GM13976 (cell line): ENCODE data around the gene TCF4.
"Not testable (repeated sequence)": the region's sequence is repeated elsewhere in the genome, so short reads cannot be mapped to it uniquely, and the experiment has no call there.

Experiments used
- DNase-seq: peaks from one replicate; pipeline ENCODE4 v3.0.0; 2012; ENCODE audit warnings: low spot score
- in situ Hi-C: fragments of 300-500 bp; cut with MboI; formaldehyde crosslinking; loops from one replicate; pipeline ENCODE4 v1.12.0; 2022; ENCODE audit warnings: low sequenced_read_pairs, mixed read lengths, inconsistent platforms; ENCODE audit not compliant: unreplicated experiment
- TF ChIP-seq, protein P1 (sequence below): IDR thresholded peaks from 2 replicates; pipeline ENCODE4 v1.5.1; 2012; ENCODE audit warnings: borderline replicate concordance, mild to moderate bottlenecking; ENCODE audit not compliant: insufficient read depth; ENCODE audit errors: extremely low read depth, missing control alignments, control extremely low read depth

Gene TCF4

DNA sequence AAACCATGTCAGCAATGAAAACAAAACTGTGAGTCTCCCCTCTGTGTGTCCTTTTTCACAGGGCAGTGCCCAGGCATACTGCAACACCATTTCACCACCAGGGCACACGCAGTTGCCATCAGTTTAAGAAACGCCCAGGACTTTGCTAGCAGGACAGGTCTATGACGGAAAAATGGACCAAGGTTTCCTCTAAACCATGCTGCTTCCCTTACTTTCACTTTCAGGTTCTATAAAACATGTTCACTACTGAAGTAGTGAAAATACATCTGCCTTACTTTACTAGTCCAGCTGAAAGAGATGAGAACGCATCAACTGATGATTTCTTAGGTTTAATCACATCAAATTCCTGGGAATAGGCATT, 110.5 kb downstream of the TCF4 start:
- peak; percentile 37 for DNase-seq
- in situ Hi-C loops, result no loop called here
- TF ChIP-seq, protein P1, sequence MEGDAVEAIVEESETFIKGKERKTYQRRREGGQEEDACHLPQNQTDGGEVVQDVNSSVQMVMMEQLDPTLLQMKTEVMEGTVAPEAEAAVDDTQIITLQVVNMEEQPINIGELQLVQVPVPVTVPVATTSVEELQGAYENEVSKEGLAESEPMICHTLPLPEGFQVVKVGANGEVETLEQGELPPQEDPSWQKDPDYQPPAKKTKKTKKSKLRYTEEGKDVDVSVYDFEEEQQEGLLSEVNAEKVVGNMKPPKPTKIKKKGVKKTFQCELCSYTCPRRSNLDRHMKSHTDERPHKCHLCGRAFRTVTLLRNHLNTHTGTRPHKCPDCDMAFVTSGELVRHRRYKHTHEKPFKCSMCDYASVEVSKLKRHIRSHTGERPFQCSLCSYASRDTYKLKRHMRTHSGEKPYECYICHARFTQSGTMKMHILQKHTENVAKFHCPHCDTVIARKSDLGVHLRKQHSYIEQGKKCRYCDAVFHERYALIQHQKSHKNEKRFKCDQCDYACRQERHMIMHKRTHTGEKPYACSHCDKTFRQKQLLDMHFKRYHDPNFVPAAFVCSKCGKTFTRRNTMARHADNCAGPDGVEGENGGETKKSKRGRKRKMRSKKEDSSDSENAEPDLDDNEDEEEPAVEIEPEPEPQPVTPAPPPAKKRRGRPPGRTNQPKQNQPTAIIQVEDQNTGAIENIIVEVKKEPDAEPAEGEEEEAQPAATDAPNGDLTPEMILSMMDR, result no peak

DNA sequence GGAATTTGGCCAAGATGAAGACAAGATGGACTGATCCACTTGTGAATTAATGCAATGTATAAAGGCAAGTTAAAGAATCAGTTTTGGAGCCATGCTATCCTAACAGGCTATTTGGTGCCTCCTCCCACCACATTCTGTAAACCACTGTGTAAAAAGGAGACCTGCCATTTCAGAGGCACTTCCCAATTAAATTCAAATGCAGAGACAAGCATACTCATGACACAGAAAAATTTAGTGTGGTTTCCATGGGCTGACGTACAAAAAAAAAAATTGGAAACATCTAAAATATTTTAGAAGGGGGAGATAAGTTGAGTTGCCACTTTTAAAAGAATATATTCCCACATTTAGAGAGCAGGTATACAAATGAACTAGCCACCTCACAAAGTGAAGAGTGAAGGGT, 112.1 kb downstream of the TCF4 start:
- DNase-seq, result no peak
- TF ChIP-seq, protein P1, result no peak
- in situ Hi-C loops, result no loop called here

DNA sequence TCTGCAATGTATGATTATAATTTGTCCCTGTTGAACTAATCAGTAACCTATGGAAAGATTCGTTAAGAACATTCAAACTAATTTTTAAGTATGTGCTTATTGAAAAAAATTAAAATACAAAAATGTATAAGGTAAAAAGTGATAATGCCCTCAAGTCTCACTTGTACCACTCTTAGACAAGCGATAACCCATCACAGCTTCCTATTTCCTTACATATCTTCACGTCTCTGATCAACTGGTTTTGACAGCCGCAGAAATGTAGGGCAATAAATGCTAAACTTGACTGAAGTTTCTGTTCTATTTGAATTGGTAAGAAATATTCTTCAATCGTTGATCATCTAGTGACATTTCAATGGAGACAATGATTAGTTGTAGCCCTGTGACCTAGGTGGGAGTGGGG, 112.5 kb downstream of the TCF4 start:
- in situ Hi-C loops, result no loop called here
- TF ChIP-seq, protein P1, result no peak
- no peak for DNase-seq

DNA sequence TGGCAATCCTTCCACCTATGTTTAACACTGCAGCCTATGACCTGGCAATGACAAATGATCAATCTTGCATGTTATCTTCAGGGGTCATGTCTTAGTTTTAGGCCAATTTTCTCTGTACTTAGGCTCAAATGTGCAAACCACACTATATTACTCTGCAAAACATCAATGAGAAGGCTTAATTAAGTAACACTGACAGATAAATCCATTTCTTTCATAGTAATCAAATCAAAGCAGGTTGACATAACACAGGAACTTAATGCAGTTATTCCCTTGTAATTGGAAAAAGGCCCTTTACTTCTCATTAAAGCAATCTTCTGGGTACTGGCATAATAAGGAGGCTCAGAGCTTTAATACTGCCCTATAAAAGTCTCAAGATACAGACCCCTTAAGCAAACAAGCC, 114.4 kb downstream of the TCF4 start:
- no peak for DNase-seq
- TF ChIP-seq, protein P1, result no peak
- in situ Hi-C loops, result no loop called here

DNA sequence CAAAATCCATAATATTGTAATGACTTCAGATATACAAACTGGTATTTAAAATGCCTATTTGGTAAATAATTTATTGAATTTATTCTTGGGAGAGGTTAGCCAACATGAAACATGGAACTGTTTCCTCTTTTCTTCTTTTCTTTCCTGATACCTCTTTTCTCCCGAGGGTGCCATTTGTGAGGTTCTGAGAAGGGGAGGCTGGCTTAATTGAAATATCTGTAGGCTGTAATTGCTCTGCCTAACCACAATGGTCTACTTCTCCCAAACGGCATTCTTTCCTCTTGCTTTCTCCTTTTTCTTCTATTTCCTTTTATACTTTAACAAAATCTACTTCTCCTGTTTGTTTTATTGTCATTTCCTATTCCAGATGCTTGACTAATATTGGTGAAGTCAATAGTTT, 114.9 kb downstream of the TCF4 start:
- in situ Hi-C loops, result no loop called here
- TF ChIP-seq, protein P1, result no peak
- DNase-seq, result no peak

DNA sequence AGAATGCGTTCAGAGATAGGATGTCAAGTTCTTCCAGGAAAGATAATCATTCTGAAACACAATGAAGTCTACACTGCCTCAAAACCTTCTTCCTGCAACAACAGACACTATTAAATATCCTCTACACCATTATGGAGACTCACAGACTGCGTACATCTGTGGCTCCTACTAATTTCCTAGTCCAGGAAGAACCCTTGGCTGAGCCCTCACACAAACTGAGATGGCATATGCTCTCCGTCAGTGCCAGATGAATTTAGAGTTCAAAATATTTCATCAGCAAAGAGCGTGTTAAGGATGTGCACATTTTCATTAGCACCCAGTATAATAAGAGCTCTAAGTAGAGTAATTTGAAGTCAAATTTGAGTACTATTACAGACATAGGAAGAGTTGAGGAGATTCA, 117.2 kb downstream of the TCF4 start:
- TF ChIP-seq, protein P1, result no peak
- in situ Hi-C loops, result no loop called here
- no peak for DNase-seq

DNA sequence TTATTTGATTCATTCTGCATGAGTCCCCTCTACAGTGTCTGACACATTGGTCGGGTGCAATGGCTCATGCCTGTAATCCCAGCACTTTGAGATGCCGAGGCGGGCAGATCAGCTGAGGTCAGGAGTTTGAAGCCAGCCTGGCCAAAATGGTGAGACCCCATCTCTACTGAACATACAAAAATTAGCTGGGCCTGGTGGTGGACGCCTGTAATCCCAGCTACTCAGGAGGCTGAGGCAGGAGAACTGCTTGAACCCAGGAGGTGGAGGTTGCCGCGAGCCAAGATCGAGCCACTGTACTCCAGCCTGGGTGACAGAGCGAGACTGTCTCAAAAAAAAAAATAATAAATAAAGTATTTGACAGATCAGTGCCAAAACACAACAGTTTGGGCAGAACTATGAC, 118.9 kb downstream of the TCF4 start:
- in situ Hi-C loops, DNase-seq: not testable (repeated sequence)
